Right cardiac atrium (tissue), 5 donors: ENCODE data around the gene ZNF354C. TPM values are rescaled to one million over a fixed set of nuclear protein-coding genes. Genes with fewer than 3 reads are reported as not detected.
A peak's percentile ranks its signal among the peaks of the same experiment; 100 is the strongest.

Experiments
- ATAC-seq, 2 donors: fragments of 200-7000 bp; cut with Tn5 transposase; one replicate each; pipeline versions ENCODE4 v1.8.0 to v1.9.1; 2020; ENCODE audit warnings: moderate library complexity in 2 of 2, mild to moderate bottlenecking in 1 of 2
- DNase-seq, 3 donors: peaks; one replicate each; pipeline ENCODE4 v3.0.0-alpha.2; 2020
- H3K27ac ChIP-seq: one replicate; pipeline ENCODE4 v1.5.1; 2013; ENCODE audit warnings: mild to moderate bottlenecking, low read length, control low read depth, moderate library complexity
- H3K27me3 ChIP-seq: one replicate; pipeline ENCODE4 v1.6.1; 2013; ENCODE audit not compliant: control insufficient read depth, insufficient read depth
- H3K4me1 ChIP-seq: one replicate; pipeline ENCODE4 v1.6.1; 2013; ENCODE audit warnings: low read length; ENCODE audit not compliant: control insufficient read depth, insufficient read depth
- H3K4me3 ChIP-seq: one replicate; pipeline ENCODE4 v1.5.1; 2013; ENCODE audit warnings: low read length, control low read depth
- H3K9me3 ChIP-seq: one replicate; pipeline ENCODE4 v1.6.1; 2013; ENCODE audit warnings: low read length; ENCODE audit not compliant: control insufficient read depth
- WGBS: extraction: QIAGEN DNeasy Blood & Tissue Kit; methylation state at CpG from one replicate; pipeline ENCODE4 v1.1.7; 2013; 5-methylcytosine and 5-hydroxymethylcytosine counted together
- intact Hi-C, 4 donors: fragments of 100-400 bp; cut with DNase I; formaldehyde crosslinking; loops; one replicate each; pipeline versions ENCODE4 v1.11.0 to v1.14.0; 2022 to 2023
- polyA plus RNA-seq: library from polyadenylated mRNA; stranded (reverse); fragments of 200-250 nt; gene quantifications from one replicate; pipeline ENCODE4 v1.2.3, GENCODE V29; 2013
- total RNA-seq, 4 donors: library from RNA; stranded (reverse); fragmentation: NEBNext Ultra II Directional; extraction: Animal tissue kit (Norgen Biotek cat#: 25700); gene quantifications; one replicate each; pipeline ENCODE4 v1.2.1, GENCODE V29; 2021
- donor health status: healthy with polysubstance abuse.
- donor health status: DM: no; HTN: yes; CAD: no.
- donor health status: DM: no; HTN: no; CAD: no.
- donor health status: DM: no; HTN: yes; CAD: no; lungs with severe emphysema.
- donor health status: DM: yes; HTN: yes; CAD: no.

ZNF354C gene
- total and polyA plus RNA-seq, 5 donors: 1.6 to 6.2 (median 5.3) TPM

- no peaks in the 10 kb centered on the region for H3K27me3 ChIP-seq
- ATAC-seq: no peak
- H3K4me1 ChIP-seq: no peaks in the 10 kb centered on the region
- intact Hi-C loops: no loop called here
- 85% methylated on average over 14 of the region's 14 CpGs for WGBS
- DNase-seq: no peak
- no peak overlapping the region for H3K4me3 ChIP-seq
- no peaks in the 10 kb centered on the region for H3K9me3 ChIP-seq
- H3K27ac ChIP-seq: no peak overlapping the region
Measured at GRCh38 chr5:179128976-179129375, 68.8 kb downstream of the ZNF354C start.

- intact Hi-C loops: no loop called here
- H3K27ac ChIP-seq: no peak overlapping the region
- no peak for ATAC-seq
- no peaks in the 10 kb centered on the region for H3K4me1 ChIP-seq
- no peaks in the 10 kb centered on the region for H3K9me3 ChIP-seq
- H3K4me3 ChIP-seq: no peak overlapping the region
- no peak for DNase-seq
- no peaks in the 10 kb centered on the region for H3K27me3 ChIP-seq
- WGBS: 86% methylated on average over 18 of the region's 18 CpGs
Measured at GRCh38 chr5:179129607-179130071, 69.5 kb downstream of the ZNF354C start.

- DNase-seq: no peak
- ATAC-seq: peak in 1 of 2 donors; percentile 10
- H3K4me1 ChIP-seq: no peaks in the 10 kb centered on the region
- H3K27ac ChIP-seq: no peak overlapping the region
- H3K9me3 ChIP-seq: no peaks in the 10 kb centered on the region
- no peak overlapping the region for H3K4me3 ChIP-seq
- intact Hi-C loops: no loop called here
- WGBS: 91% methylated on average over 14 of the region's 14 CpGs
- H3K27me3 ChIP-seq: no peaks in the 10 kb centered on the region
Measured at GRCh38 chr5:179130101-179130681, 70.0 kb downstream of the ZNF354C start.

GRCh38 chr5:179131321-179131835 lies 71.2 kb downstream of the ZNF354C start:
- WGBS: 85% methylated on average over 10 of the region's 10 CpGs
- no peaks in the 10 kb centered on the region for H3K4me1 ChIP-seq
- no peaks in the 10 kb centered on the region for H3K9me3 ChIP-seq
- intact Hi-C loops: no loop called here
- no peak overlapping the region for H3K27ac ChIP-seq
- ATAC-seq (no peak), DNase-seq (no peak)
- no peaks in the 10 kb centered on the region for H3K27me3 ChIP-seq
- H3K4me3 ChIP-seq: no peak overlapping the region

- Histone ChIP-seq H3K27me3 (no peaks in the 10 kb centered on the region), H3K4me3 (no peak overlapping the region), H3K4me1 (no peaks in the 10 kb centered on the region), H3K27ac (no peak overlapping the region), H3K9me3 (no peaks in the 10 kb centered on the region)
- WGBS: 79% methylated on average over 15 of the region's 15 CpGs
- DNase-seq (peak in 1 of 3 donors; percentile 36), ATAC-seq (peak in 1 of 2 donors; percentile 19)
- intact Hi-C loops: no loop called here
Measured at GRCh38 chr5:179131886-179132585, 71.9 kb downstream of the ZNF354C start.

GRCh38 chr5:179132586-179133355 lies 72.6 kb downstream of the ZNF354C start:
- Histone ChIP-seq H3K9me3 (no peaks in the 10 kb centered on the region), H3K27ac (no peak overlapping the region), H3K4me1 (no peaks in the 10 kb centered on the region), H3K4me3 (no peak overlapping the region), H3K27me3 (no peaks in the 10 kb centered on the region)
- WGBS: 83% methylated on average over 23 of the region's 23 CpGs
- ATAC-seq: no peak
- no peak for DNase-seq
- intact Hi-C loops: no loop called here

Other genes starting within 250 kb of the ZNF354C start
- 1 to 10 TPM; 7.4 to 9.3 (median 8.8) TPM for gene ZNF354B, start 200.4 kb upstream of the ZNF354C start, total RNA-seq
- 4.1 TPM for gene ZNF354B, start 200.4 kb upstream of the ZNF354C start, polyA plus RNA-seq
- gene ZFP2, start 164.5 kb upstream of the ZNF354C start, total RNA-seq: 1 to 10 TPM in 3 of 4 donors, under 1 TPM in 1; 0.91 to 1.5 (median 1.2) TPM
- 0.86 TPM for gene ZFP2, start 164.5 kb upstream of the ZNF354C start, polyA plus RNA-seq
- 1 to 10 TPM; 2.9 to 3.4 (median 3.0) TPM for gene ZNF454, start 119.2 kb upstream of the ZNF354C start, total RNA-seq
- 1.9 TPM for gene ZNF454, start 119.2 kb upstream of the ZNF354C start, polyA plus RNA-seq
- not detected for gene GRM6, start 65.1 kb upstream of the ZNF354C start, total RNA-seq
- under 0.01 TPM for gene GRM6, start 65.1 kb upstream of the ZNF354C start, polyA plus RNA-seq
- 1 to 10 TPM; 4.1 to 6.2 (median 5.4) TPM for gene ZNF879, start 36.6 kb upstream of the ZNF354C start, total RNA-seq
- 3.0 TPM for gene ZNF879, start 36.6 kb upstream of the ZNF354C start, polyA plus RNA-seq